OCI-M2 (cell line): Measurements from ENCODE around the gene CTU2.

Experiments
- DNase-seq: peaks from one replicate; lab custom pipeline; 2025; ENCODE audit not compliant: unreplicated experiment; lab: John Stamatoyannopoulos, UW

Gene CTU2

GRCh38 chr16:88759976-88760350 lies 53.7 kb downstream of the CTU2 start:
- DNase-seq = no peak

DNA sequence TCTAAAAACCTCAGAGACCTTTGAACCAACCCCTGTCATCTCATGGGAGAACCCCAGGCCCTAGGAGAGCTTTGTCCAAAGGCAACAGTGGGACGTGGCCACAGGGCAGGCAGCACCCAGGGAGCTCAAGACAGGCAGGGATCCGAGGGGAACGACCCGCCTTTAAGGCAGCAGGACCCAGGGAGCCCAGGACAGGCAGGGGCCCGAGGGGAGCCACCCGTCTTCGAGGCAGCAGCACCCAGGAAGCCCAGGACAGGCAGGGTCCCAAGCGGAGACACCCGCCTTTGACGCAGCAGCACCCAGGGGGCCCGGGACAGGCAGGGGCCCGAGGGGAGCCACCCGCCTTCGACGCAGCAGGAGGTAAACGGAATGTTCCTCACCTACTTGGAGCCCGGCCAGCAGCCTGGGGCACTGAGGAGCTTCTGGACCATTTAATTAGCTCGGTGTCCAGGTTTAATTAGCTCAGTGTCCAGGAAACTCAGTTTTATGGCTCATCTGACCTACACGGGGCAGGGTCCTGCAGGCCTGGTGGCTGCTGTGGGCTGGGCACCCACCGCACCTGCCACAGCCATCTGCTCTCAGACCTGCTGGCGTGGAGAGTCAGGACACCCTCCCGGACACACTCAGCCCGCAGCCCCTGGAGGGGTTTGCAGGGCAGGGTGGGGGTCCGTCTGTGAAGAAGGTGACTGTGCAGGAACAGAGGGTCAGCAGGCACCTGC lies 54.3 kb downstream of the CTU2 start:
- DNase-seq = no peak

DNA sequence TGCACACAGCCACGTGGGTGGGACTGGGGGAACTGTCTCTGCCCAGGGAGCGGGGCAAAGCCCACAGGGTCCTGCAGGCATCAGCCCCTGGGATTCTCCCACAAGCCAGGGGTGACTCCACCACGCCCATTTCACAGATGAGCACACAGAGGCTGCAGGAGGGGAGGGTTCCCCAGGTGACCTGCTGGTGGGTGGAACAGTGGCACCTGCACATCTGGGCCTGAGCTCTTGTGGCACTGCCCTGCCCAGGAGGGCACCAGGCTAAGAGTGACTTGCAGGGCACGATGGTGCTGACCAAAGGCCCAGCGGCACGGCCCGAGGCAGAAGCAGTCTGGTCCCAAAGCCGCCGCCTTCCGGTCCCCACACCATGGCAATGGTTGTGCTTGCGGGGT lies 54.8 kb downstream of the CTU2 start:
- DNase-seq = no peak

GRCh38 chr16:88761830-88762229 lies 55.5 kb downstream of the CTU2 start:
- DNase-seq = no peak

GRCh38 chr16:88762258-88762870 lies 56.1 kb downstream of the CTU2 start:
- no peak for DNase-seq

- DNase-seq = no peak
These were observed 56.6 kb downstream of the CTU2 start for GRCh38 chr16:88762941-88763340.

DNA sequence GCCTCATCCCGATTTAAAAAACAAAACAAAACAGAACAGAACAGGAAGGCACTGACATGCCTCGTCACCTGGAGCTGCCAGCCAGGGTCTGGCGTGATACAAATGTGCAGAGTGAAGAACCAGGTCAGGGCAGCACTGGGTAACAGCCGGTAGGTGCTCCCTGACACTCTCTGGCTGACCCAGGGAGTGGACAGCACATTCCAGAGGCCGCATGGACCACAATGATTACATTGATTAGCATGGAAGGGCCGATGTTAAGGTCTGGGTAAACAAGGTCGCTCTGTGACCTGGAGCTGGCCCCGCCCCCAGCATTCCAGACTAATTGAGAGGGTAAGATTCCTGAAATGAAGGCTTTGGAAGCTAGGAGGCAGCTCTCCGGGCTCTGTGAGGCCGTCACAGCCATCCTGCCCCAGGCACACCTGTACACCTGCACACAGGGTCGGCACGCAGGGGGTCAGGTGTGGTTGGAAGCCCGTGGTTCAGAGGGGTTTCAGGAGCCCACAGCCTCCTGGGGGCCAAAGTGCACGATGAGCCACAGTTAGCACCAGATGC lies 57.3 kb downstream of the CTU2 start:
- DNase-seq = no peak

- DNase-seq = no peak
These were observed 57.8 kb downstream of the CTU2 start for GRCh38 chr16:88764080-88764479.

GRCh38 chr16:88764913-88765349 lies 58.6 kb downstream of the CTU2 start:
- no peak for DNase-seq
